ENCODE data around the gene CCDC33. TPM values are rescaled to one million over a fixed set of nuclear protein-coding genes. Genes with fewer than 3 reads are reported as not detected.

Gene CCDC33
- total and polyA plus RNA-seq, 10 donors: 0.08 TPM; not detected in 9

DNA sequence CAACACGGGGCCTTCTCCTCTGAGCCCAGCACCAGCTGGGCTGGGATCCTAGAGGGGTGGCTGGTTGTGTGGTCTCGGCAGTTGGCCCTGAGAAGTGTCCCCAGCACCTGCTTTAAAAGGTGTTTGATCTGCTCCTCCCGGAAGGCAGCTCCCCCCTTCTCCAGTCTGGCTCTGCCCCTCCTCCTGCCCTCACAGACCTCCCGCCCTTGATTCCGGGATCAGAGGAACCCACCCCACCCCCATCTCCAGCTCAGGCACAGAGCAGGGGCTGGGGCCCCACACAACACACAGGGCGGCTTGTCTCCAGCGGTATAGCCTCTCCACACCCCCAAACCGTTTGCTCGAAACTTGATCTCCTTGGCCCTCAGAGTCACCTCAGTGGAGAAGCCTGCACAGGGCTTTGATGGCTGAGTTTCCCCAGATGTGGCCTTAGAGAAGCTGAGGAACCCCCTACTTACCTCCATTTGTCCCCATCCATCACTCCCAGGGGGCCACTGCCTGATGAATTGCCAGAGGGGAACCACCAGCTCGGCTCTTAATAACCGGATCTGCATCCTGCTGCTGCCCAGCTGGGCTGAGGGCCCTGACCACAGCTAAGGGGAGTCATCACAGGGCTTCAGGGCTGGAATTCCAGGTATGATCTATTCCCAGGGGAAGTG lies 27.1 kb upstream of the CCDC33 start:
- TF ChIP-seq POLR2AphosphoS5 (IDR thresholded peaks at IDR 0.05) (no peak), POLR2A (IDR thresholded peaks at IDR 0.05) (no peak)
- TF ChIP-seq, protein P1, sequence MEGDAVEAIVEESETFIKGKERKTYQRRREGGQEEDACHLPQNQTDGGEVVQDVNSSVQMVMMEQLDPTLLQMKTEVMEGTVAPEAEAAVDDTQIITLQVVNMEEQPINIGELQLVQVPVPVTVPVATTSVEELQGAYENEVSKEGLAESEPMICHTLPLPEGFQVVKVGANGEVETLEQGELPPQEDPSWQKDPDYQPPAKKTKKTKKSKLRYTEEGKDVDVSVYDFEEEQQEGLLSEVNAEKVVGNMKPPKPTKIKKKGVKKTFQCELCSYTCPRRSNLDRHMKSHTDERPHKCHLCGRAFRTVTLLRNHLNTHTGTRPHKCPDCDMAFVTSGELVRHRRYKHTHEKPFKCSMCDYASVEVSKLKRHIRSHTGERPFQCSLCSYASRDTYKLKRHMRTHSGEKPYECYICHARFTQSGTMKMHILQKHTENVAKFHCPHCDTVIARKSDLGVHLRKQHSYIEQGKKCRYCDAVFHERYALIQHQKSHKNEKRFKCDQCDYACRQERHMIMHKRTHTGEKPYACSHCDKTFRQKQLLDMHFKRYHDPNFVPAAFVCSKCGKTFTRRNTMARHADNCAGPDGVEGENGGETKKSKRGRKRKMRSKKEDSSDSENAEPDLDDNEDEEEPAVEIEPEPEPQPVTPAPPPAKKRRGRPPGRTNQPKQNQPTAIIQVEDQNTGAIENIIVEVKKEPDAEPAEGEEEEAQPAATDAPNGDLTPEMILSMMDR (IDR thresholded peaks at IDR 0.05 in 8 of 11, conservative IDR thresholded peaks at IDR 0.05 in 3 of 11): no peak
- Histone ChIP-seq H3K27me3 (replicated peaks in 1 of 7) (peaks cover 0 to 20% (median 0%) of the 10 kb centered on the region in 7 donors), H3K4me1 (peaks cover 0 to 42% (median 6%) of the 10 kb centered on the region in 6 donors), H3K4me3 (no peak overlapping the region), H3K36me3 (no peaks in the 10 kb centered on the region), H3K27ac (no peak overlapping the region), H3K9me3 (no peaks in the 10 kb centered on the region)
- intact Hi-C loops (cut with DNase I; ENCODE audit: low total_unique reads): no loop called here
- no peak for DNase-seq
- WGBS, 5 donors: 57 to 64% (median 62%) methylated on average over 11 of the region's 11 CpGs

DNA sequence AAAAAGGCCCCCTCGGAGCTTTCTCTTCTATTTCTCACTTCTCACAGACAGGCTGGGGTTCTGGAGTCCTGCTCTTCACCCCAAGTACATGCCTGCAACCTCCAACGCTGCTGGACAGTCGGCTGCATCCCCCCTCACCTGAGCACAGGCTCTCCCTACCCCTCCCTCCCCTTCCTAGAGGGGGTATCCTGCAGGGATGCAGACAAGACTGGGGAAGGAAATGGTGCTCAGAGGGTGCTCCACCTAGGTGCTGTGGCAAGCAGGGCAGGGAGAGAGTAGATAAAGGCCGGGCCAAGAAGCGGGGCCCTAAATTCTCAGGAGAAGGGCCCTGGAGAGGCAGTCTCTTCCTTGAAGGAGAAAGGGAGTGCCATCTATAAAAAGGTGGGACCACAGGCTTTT lies 26.6 kb upstream of the CCDC33 start:
- H3K4me3 ChIP-seq: no peak overlapping the region
- H3K4me1 ChIP-seq: peaks cover 0 to 42% (median 6%) of the 10 kb centered on the region in 6 donors
- H3K27ac ChIP-seq: no peak overlapping the region
- H3K36me3 ChIP-seq: no peaks in the 10 kb centered on the region
- peaks cover 0 to 24% (median 0%) of the 10 kb centered on the region in 7 donors for H3K27me3 ChIP-seq (replicated peaks in 1 of 7)
- intact Hi-C loops (cut with DNase I; ENCODE audit: low total_unique reads): no loop called here
- DNase-seq: no peak
- TF ChIP-seq POLR2A (IDR thresholded peaks at IDR 0.05) (no peak), POLR2AphosphoS5 (IDR thresholded peaks at IDR 0.05) (no peak)
- TF ChIP-seq, protein P1 (IDR thresholded peaks at IDR 0.05 in 8 of 11, conservative IDR thresholded peaks at IDR 0.05 in 3 of 11): no peak
- WGBS, 5 donors: 74 to 81% (median 78%) methylated on average over 5 of the region's 5 CpGs
- no peaks in the 10 kb centered on the region for H3K9me3 ChIP-seq

DNA sequence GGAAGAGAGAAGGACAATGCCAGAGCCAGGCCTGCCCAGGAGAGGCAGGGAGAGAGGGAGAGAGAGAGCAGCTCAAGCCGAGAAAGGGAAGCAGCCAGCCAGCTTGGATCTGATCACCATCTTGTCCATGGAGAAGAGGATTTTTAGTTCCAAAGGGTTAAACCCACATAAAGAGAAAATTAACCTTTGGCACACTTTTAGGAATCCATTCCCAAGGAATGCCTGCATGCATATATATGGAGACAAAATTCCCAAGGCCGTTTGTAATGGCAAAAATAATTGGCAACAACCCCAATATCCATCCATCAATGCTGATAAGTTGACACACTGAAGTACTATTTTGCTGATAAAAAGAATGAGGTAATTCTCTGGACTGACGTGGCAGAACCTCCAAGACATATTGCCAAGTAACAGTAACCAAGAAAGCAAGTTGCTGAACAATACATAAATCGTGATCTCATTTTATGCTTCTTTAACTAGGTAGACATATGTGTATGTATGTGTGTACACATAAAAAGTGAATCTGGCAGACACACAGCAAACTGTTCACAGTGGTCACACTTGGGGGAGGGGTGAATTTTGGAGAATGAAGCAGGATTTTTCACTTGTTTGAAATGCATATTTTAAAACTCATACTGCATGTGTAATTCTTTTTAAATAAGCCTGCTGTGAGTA lies 26.0 kb upstream of the CCDC33 start:
- no peak overlapping the region for H3K27ac ChIP-seq
- no peak for DNase-seq
- no peaks in the 10 kb centered on the region for H3K36me3 ChIP-seq
- H3K4me3 ChIP-seq: no peak overlapping the region
- intact Hi-C loops (cut with DNase I; ENCODE audit: low total_unique reads): no loop called here
- 42 to 70% (median 51%) methylated on average over 4 of the region's 4 CpGs for WGBS, 5 donors
- peaks cover 0 to 39% (median 4%) of the 10 kb centered on the region in 6 donors for H3K4me1 ChIP-seq
- H3K9me3 ChIP-seq: no peaks in the 10 kb centered on the region
- no peak for TF ChIP-seq POLR2A (IDR thresholded peaks at IDR 0.05)
- TF ChIP-seq, protein P1 (IDR thresholded peaks at IDR 0.05 in 8 of 11, conservative IDR thresholded peaks at IDR 0.05 in 3 of 11): no peak
- TF ChIP-seq POLR2AphosphoS5 (IDR thresholded peaks at IDR 0.05): no peak
- H3K27me3 ChIP-seq (replicated peaks in 1 of 7): peaks cover 0 to 24% (median 0%) of the 10 kb centered on the region in 7 donors

DNA sequence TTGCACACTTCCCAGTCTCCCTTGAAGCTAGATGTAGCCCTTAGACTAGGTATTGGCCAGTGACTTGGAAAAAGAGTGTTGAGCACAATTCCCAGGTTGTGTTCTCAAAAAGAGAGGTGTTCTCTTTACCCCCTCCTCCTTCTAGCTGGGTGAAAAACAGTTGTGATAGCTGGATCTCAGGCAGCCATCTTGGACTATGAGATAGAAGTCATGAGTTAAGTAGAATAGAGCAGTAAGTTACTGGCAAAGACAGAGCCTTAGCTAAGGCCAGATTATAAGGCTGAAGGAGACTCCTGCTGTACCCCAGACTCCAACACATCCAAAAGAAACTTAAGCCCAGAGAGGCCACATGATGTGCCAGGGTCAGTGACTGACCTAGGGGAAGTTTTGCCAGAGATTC lies 25.4 kb upstream of the CCDC33 start:
- Histone ChIP-seq H3K9me3 (no peaks in the 10 kb centered on the region), H3K36me3 (no peaks in the 10 kb centered on the region), H3K4me3 (no peak overlapping the region), H3K4me1 (peaks cover 0 to 33% (median 1%) of the 10 kb centered on the region in 6 donors), H3K27ac (no peak overlapping the region), H3K27me3 (replicated peaks in 1 of 7) (peaks cover 0 to 24% (median 0%) of the 10 kb centered on the region in 7 donors)
- no peak for DNase-seq
- TF ChIP-seq POLR2AphosphoS5 (IDR thresholded peaks at IDR 0.05): no peak
- TF ChIP-seq, protein P1 (IDR thresholded peaks at IDR 0.05 in 8 of 11, conservative IDR thresholded peaks at IDR 0.05 in 3 of 11): no peak
- TF ChIP-seq POLR2A (IDR thresholded peaks at IDR 0.05): no peak
- intact Hi-C loops (cut with DNase I; ENCODE audit: low total_unique reads): no loop called here

All from spleen (tissue), 11 donors.